B cell (primary cell): Measurements from ENCODE around the gene ELOB. TPM values are rescaled to one million over a fixed set of nuclear protein-coding genes. Genes with fewer than 3 reads are reported as not detected.

Experiments used
- ATAC-seq: fragments of 200-7000 bp; cut with Tn5 transposase; one replicate; pipeline ENCODE4 v1.10.0; 2021; ENCODE audit warnings: low read depth, mild to moderate bottlenecking, moderate number of reproducible peaks, moderate library complexity
- CTCF ChIA-PET: fragments of 350-600 bp; sonication (Branson Sonifier 250); formaldehyde crosslinking; loops from one replicate; lab custom pipeline; 2021; ENCODE audit warnings: antibody characterized with exemption, inconsistent platforms; lab: Charles Lee
- POLR2A ChIA-PET: fragments of 350-600 bp; sonication (Branson Sonifier 250); formaldehyde crosslinking; loops from one replicate; lab custom pipeline; 2021; ENCODE audit warnings: antibody characterized with exemption; lab: Charles Lee
- DNase-seq: peaks from one replicate; pipeline ENCODE4 v3.0.0; 2013
- H2AFZ ChIP-seq: 2 replicates; pipeline ENCODE4 v1.6.1; 2012; ENCODE audit warnings: mild to moderate bottlenecking, low read depth, low read length; ENCODE audit not compliant: insufficient read depth, poor library complexity, severe bottlenecking
- H3K27ac ChIP-seq, 2 donors: 1 replicate in 1 of 2; 2 replicates in 1 of 2; pipeline ENCODE4 v1.5.1; 2012 to 2013; ENCODE audit warnings: low read length in 2 of 2, mild to moderate bottlenecking in 2 of 2, moderate library complexity in 1 of 2
- H3K27me3 ChIP-seq, 4 experiments: fragments of 200-600 bp in 1 of 4; sonication (generic) in 1 of 4; replicated peaks in 1 of 4; 1 replicate in 2 of 4; 2 replicates in 2 of 4; pipeline versions ENCODE4 v1.6.1 to v1.7.0; 2013 to 2016; ENCODE audit warnings: low read length in 3 of 4, mild to moderate bottlenecking in 2 of 4, mixed read lengths in 1 of 4, moderate library complexity in 1 of 4; ENCODE audit not compliant: insufficient read depth in 4 of 4, control insufficient read depth in 3 of 4; ENCODE audit errors: control extremely low read depth in 1 of 4
- H3K36me3 ChIP-seq, 2 experiments: replicated peaks in 1 of 2; 1 replicate in 1 of 2; 2 replicates in 1 of 2; pipeline versions ENCODE4 v1.6.1 to v1.7.1; 2013; ENCODE audit warnings: low read length in 1 of 2; ENCODE audit not compliant: insufficient read depth in 2 of 2, control insufficient read depth in 1 of 2; ENCODE audit errors: control extremely low read depth in 1 of 2, extremely low read depth in 1 of 2
- H3K4me1 ChIP-seq, 2 donors: fragments of 200-600 bp in 1 of 2; sonication (generic) in 1 of 2; 1 replicate in 1 of 2; 2 replicates in 1 of 2; pipeline versions ENCODE4 v1.5.1 to v1.6.1; 2013 to 2017; ENCODE audit warnings: low read length in 2 of 2; ENCODE audit not compliant: control insufficient read depth in 2 of 2, insufficient read depth in 2 of 2
- H3K4me2 ChIP-seq: replicated peaks from 2 replicates; pipeline ENCODE3; 2012; ENCODE audit warnings: mild to moderate bottlenecking, low read depth, low read length; ENCODE audit not compliant: poor library complexity, severe bottlenecking
- H3K4me3 ChIP-seq, 5 experiments: fragments of 200-600 bp in 1 of 5; sonication (generic) in 1 of 5; 1 replicate in 3 of 5; 2 replicates in 2 of 5; pipeline versions ENCODE4 v1.5.1 to v1.7.0; 2011 to 2016; ENCODE audit warnings: low read length in 4 of 5, mild to moderate bottlenecking in 4 of 5, low read depth in 2 of 5, control low read depth in 1 of 5, moderate library complexity in 1 of 5; ENCODE audit not compliant: insufficient read depth in 1 of 5; ENCODE audit errors: control extremely low read depth in 1 of 5, extremely low read depth in 1 of 5
- H3K79me2 ChIP-seq: fragments of 200-600 bp; sonication (generic); one replicate; pipeline ENCODE4 v1.6.0; 2016; ENCODE audit warnings: low read length; ENCODE audit not compliant: control insufficient read depth, insufficient read depth
- H3K9ac ChIP-seq: fragments of 200-600 bp; sonication (generic); 2 replicates; pipeline ENCODE4 v1.6.1; 2017; ENCODE audit warnings: mild to moderate bottlenecking, low read length, moderate library complexity
- H3K9me3 ChIP-seq, 3 donors: one replicate each; pipeline versions ENCODE4 v1.6.1 to v1.7.1; 2013; ENCODE audit warnings: low read length in 2 of 3; ENCODE audit not compliant: control insufficient read depth in 2 of 3, insufficient read depth in 1 of 3; ENCODE audit errors: control extremely low read depth in 1 of 3
- H4K20me1 ChIP-seq: 2 replicates; pipeline ENCODE4 v1.6.0; 2012; ENCODE audit warnings: mild to moderate bottlenecking, low read length; ENCODE audit not compliant: insufficient read depth, control insufficient read depth, poor library complexity, severe bottlenecking
- H3K27ac Mint-ChIP-seq: one replicate; pipeline ENCODE4 v1.8.0; 2021; ENCODE audit warnings: mixed read lengths
- H3K27me3 Mint-ChIP-seq: one replicate; pipeline ENCODE4 v1.8.0; 2021; ENCODE audit warnings: mixed read lengths
- H3K4me1 Mint-ChIP-seq: one replicate; pipeline ENCODE4 v1.8.0; 2021; ENCODE audit warnings: mixed read lengths
- H3K4me3 Mint-ChIP-seq: one replicate; pipeline ENCODE4 v1.8.0; 2021; ENCODE audit warnings: mixed read lengths
- H3K9me3 Mint-ChIP-seq: one replicate; pipeline ENCODE4 v1.8.0; 2022; ENCODE audit warnings: mixed read lengths; ENCODE audit not compliant: insufficient read depth
- EZH2 ChIP-seq: IDR thresholded peaks from 2 replicates; pipeline ENCODE4 v1.6.1; 2012; ENCODE audit warnings: borderline replicate concordance, low read depth, mild to moderate bottlenecking, moderate library complexity, low read length; ENCODE audit not compliant: insufficient read depth, poor library complexity, severe bottlenecking
- WGBS: methylation state at CpG from one replicate; pipeline ENCODE4 v1.1.5; 2013; ENCODE audit warnings: missing lambda C conversion rate; ENCODE audit not compliant: insufficient coverage; 5-methylcytosine and 5-hydroxymethylcytosine counted together
- intact Hi-C: fragments of 100-400 bp; cut with micrococcal nuclease; formaldehyde crosslinking; loops from one replicate; pipeline ENCODE4 v1.10.0; 2022
- polyA plus RNA-seq: library from polyadenylated mRNA; depleted of rRNA; stranded (reverse); fragments of >200 nt; gene quantifications from 2 replicates; pipeline ENCODE4 v1.2.3, GENCODE V29; 2012
- total RNA-seq, 2 donors: library from RNA; stranded (reverse); fragments of 120-200 nt in 1 of 2; gene quantifications; 1 replicate in 1 of 2; 2 replicates in 1 of 2; pipeline versions ENCODE4 v1.2.3 to v1.2.4, GENCODE V29; 2013 to 2022
- TF ChIP-seq, protein P1 (sequence below): fragments of 200-600 bp; IDR thresholded peaks from one replicate; pipeline ENCODE4 v1.8.0; 2022; ENCODE audit warnings: antibody characterized with exemption, mild to moderate bottlenecking

ELOB gene
- total and polyA plus RNA-seq, 2 donors (not counting 1 experiment from before 2014, with no cell fraction given): 93.1 to 136 TPM

DNA sequence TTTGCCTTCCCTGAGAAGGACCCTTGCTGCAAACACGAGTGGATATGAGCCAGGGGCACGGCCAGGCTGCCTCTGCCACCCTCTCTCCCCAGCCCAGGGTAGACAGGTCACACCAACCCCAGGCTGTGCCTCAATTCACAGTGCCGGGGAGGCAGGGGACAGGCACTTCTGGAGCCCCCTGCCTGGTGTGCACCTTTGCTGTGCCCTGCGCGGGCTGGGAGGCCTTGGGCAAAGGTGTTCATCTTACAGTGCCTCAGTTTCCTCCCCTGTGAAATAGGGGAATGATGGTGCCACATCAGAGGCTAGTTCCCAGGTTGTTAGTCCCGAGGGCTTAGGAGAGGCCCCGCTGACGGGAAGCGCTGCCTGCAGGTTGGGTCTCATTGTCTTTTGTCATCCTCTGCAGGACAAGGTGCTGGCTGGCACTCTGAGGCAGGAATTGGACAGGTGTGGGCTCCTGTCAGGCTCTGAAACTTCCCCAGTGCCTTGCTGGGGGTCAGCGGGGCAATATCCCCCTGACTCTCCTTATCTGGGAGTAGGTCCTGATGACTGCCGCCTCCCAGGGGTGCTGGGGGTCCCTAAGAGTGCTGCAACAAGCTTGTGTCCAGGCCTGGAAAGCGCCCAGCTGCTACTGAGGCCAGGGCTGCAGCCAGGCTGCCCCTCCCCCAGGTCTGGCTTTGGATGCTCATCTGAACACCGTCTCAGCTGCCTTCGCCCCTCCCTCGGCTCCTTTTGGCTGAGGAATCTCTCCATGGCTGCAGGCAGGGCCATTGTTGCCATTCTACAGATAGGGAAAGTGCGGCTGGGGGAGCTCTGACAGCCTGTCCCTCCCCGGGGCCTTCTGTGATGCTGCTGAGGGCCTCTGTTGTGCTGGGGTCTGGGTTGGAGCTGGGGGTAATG lies 43.1 kb upstream of the ELOB start:
- Histone ChIP-seq H3K79me2 (no peaks in the 10 kb centered on the region), H3K4me2 (no peak overlapping the region), H3K4me3 (no peak overlapping the region), H3K36me3 (no peaks in the 10 kb centered on the region), H3K9me3 (no peaks in the 10 kb centered on the region), H3K4me1 (no peaks in the 10 kb centered on the region), H3K27me3 (peaks cover 0 to 4% (median 0%) of the 10 kb centered on the region in 4 experiments), H4K20me1 (no peaks in the 10 kb centered on the region), H2AFZ (no peak overlapping the region), H3K27ac (no peak overlapping the region), H3K9ac (no peak overlapping the region)
- WGBS: 81% methylated on average over 16 of the region's 17 CpGs
- POLR2A ChIA-PET: no interaction called here
- H3K9me3 Mint-ChIP-seq: no peaks in the 10 kb centered on the region
- DNase-seq: no peak
- CTCF ChIA-PET: no interaction called here
- H3K4me1 Mint-ChIP-seq: no peaks in the 10 kb centered on the region
- peaks cover 7% of the 10 kb centered on the region for H3K27me3 Mint-ChIP-seq
- ATAC-seq: no peak
- H3K4me3 Mint-ChIP-seq: no peak overlapping the region
- no peak overlapping the region for H3K27ac Mint-ChIP-seq
- TF ChIP-seq, protein P1, sequence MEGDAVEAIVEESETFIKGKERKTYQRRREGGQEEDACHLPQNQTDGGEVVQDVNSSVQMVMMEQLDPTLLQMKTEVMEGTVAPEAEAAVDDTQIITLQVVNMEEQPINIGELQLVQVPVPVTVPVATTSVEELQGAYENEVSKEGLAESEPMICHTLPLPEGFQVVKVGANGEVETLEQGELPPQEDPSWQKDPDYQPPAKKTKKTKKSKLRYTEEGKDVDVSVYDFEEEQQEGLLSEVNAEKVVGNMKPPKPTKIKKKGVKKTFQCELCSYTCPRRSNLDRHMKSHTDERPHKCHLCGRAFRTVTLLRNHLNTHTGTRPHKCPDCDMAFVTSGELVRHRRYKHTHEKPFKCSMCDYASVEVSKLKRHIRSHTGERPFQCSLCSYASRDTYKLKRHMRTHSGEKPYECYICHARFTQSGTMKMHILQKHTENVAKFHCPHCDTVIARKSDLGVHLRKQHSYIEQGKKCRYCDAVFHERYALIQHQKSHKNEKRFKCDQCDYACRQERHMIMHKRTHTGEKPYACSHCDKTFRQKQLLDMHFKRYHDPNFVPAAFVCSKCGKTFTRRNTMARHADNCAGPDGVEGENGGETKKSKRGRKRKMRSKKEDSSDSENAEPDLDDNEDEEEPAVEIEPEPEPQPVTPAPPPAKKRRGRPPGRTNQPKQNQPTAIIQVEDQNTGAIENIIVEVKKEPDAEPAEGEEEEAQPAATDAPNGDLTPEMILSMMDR: no peak
- TF ChIP-seq EZH2: no peak
- intact Hi-C loops: no loop called here
